GM18505 (cell line): ENCODE measurements around the gene PARVG.

Experiments used
- ATAC-seq: cut with Tn5 transposase; IDR thresholded peaks from one replicate; pipeline ENCODE4 v1.9.1; 2021; ENCODE audit not compliant: unreplicated experiment
- POLR2A ChIP-seq: IDR thresholded peaks from 4 replicates; pipeline ENCODE4 v1.6.1; 2011; ENCODE audit warnings: borderline replicate concordance; ENCODE audit not compliant: insufficient read depth, insufficient read length; ENCODE audit errors: extremely low read depth

PARVG gene

DNA sequence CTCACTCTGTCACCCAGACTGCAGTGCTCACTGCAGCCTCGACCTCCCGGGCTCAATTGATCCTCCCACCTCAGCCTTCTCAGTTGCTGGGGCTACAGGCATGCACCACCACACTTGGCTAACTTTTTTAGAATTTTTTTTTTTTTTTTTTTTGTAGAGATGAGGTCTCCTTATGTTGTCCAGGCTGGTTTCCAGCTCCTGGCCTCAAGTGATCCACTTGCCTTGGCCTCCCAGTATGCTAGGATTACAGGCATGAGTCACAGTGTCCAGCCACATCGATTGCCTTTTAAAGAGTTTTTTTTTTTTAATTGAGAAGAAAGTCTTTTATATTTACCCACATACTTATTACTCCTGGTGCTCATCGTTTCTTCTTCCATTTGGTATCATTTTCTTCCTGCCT is 30.0 kb downstream of the PARVG start:
- no peak for TF ChIP-seq POLR2A
- ATAC-seq: no peak

DNA sequence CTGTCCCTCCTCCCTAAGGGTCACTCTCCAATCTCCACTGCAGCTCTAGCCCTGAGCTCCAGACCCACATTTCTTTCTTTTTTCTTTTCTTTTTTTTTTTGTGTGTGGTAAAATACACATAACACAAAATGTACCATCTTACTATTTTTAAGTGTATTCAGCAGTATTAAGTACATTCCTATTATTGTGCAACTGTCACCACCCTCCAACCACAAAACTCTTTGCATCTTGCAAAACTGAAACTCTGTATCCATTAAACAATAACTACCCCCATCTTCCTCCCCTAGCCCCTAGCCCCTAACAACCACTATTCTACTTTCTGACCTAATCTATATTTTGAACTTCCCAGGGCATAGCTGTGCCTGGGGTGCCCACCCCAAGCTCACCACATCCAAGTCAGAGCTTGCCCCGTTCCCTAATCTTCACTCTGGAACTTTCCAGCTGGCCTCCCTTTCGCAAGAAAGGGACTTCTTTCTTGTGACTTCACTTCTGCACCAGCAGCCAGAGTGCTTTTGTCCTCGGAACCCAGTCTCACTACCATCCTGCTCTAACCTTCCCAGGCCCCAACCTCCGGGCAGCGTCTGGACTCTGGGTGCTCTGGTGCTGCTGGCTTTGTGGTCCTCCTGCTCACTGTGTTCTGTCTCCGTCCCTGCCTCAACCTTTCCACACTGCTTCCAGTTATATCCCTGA is 30.7 kb downstream of the PARVG start:
- no peak for ATAC-seq
- no peak for TF ChIP-seq POLR2A

- no peak for TF ChIP-seq POLR2A
- no peak for ATAC-seq
Measured at GRCh38 chr22:44211946-44212930, 31.5 kb downstream of the PARVG start.

- TF ChIP-seq POLR2A: no peak
- no peak for ATAC-seq
Measured at GRCh38 chr22:44212936-44213335, 32.2 kb downstream of the PARVG start.

DNA sequence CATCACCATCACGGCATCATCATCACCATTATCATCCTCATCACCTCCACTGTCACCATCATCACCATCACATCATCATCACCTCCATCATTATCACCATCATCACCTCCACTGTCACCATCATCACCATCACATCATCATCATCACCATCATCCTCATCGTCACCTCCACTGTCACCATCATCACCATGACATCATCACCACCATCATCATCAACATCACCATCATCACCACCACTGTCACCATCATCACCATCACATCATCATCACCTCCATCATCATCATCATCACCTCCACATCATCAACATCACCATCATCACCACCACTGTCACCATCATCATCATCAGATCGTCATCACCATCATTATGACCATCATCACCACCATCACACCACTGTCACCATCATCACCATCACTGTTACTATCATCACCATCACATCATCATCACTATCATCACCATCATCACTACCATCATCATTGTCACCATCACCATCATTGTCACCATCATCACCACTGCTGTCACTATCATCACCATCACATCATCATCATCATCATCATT is 32.8 kb downstream of the PARVG start:
- no peak for ATAC-seq
- TF ChIP-seq POLR2A: no peak

DNA sequence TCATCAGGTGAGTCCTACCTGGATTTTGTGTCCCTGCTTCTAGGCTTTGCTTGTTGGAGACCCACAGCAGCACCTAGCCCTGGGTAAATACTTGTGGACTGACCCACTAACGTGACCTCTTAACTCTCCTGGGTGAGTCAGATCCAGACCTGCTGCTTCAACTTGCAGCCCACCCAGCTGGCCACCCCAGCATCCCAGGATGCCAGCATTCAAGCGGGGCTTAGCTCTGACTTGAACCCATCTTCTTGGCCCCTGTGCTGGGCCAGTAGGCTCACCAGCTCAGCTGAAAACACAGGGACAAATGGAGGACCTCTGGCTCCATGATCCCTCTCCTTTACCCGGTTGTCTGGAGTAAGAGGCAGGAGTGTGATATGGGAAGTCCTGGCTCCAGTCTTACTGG is 33.5 kb downstream of the PARVG start:
- ATAC-seq: no peak
- TF ChIP-seq POLR2A: no peak

DNA sequence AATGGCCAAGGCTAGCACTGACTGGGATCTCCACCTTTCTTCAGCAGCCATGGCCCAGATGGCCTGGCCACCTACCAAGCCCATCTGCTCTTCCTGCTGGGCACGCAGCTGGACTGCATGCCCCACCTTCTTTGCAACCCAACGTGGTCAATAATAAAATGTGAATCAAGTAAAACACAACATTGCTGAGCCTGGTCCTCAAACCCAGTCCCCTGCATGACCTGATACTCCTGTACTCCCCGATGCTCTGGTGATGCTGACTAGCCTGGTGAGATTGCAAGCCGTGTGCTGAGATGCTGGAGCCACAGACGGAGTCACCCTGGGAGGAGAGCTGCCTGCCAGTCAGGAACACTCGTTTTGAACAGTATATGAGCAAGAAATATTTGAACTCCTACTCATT is 34.0 kb downstream of the PARVG start:
- no peak for ATAC-seq
- TF ChIP-seq POLR2A: no peak

- no peak for TF ChIP-seq POLR2A
- ATAC-seq: no peak
Measured at GRCh38 chr22:44215287-44215686, 34.6 kb downstream of the PARVG start.

- TF ChIP-seq POLR2A: no peak
- ATAC-seq: no peak
Measured at GRCh38 chr22:44217346-44217745, 36.6 kb downstream of the PARVG start.

DNA sequence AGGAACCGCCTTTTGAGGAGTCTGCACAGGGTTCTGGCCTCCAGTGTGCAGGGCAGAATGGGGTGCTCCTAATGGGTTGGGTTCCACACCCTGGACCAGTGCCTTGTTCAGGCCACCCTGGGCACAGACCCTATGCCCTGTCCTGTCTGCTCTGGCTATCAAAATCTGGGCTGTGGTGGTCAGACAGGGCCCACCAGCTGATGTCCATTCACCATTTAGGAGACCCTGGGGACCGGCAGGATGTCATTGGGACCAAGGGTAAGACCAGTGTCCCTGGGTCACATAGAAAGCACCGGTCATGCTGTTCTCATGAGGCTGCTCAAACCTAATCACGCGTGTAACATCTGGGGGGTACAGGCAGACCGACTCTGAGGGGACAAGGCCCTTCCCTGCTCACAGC is 37.3 kb downstream of the PARVG start:
- ATAC-seq: no peak
- TF ChIP-seq POLR2A: no peak

DNA sequence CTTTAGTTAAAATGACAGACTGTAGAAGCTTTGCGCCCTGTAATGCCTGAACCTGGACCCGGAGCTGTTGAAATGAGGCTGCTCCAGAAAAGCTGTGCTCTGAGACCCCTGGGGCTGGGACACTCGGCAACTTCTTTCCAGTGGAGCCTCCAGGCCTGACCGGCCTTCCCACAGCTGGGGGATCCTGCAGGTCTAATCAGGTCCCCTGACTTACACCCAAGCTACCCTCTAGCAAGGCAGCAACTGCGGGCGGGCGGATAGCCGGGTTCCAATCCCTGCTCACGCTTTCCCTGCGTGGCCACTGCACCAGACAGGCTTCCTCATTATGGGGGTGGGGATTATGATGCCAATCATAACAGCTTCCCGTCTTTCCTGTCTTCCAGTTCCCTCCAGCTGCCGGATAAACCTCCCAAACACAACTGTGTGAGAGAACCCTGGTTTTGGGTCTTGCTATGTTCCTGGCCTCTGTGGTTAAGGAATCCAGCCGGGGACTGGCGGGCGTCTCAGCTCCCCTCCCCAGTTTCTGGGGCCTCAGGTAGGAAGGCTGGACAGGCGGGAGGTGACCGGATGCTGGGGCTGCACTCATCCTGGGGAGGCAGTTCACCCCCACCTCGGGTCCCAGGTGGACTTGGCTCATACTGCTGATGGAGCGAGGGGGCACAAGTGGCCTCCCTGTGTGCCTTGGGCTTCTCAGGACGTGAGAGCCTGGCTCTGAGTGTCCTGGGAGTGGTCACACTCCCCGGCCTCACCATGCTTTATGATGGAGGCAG is 38.6 kb downstream of the PARVG start:
- ATAC-seq: no peak
- no peak for TF ChIP-seq POLR2A

- ATAC-seq: no peak
- TF ChIP-seq POLR2A: no peak
Measured at GRCh38 chr22:44220727-44221680, 40.3 kb downstream of the PARVG start.
